Measurements from ENCODE around the gene LLCFC1. TPM values are rescaled to one million over a fixed set of nuclear protein-coding genes. Genes with fewer than 3 reads are reported as not detected.

The LLCFC1 gene
- total RNA-seq, 1 experiment from 2014 or later, result not detected

DNA sequence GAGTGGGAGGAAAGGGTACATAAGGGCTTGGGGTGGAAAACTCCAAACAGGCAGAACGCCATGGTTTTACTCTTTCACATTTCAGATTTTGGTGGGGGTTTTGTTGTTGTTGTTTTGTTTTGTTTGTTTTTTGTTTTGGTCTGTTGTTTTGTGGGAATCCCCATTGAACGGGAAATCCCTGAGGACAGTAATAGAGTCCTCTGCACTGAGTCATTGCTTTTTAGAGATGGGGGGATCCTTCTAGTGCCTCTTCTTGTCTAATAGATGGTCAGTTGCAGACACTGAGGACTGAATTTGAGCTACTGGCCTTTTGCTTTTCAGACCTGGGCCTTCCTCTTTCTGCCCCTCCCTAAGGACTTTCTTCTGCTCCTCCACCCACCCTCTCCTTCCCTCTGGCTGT lies 25.7 kb upstream of the LLCFC1 start:
- Histone ChIP-seq H3K27ac (ENCODE audit: low read length) (no peak overlapping the region), H3K9me3 (ENCODE audit: control insufficient read depth, insufficient read depth, low read depth, low read length) (no peaks in the 10 kb centered on the region), H3K4me3 (ENCODE audit: low read depth in 2 of 2, low read length in 2 of 2) (no peak overlapping the region), H3K27me3 (ENCODE audit: control insufficient read depth, insufficient read depth, low read length) (no peaks in the 10 kb centered on the region; the same call in 1 of the 2 replicates), H3K4me1 (ENCODE audit: control insufficient read depth, insufficient read depth, low read length) (no peaks in the 10 kb centered on the region), H3K36me3 (ENCODE audit: control insufficient read depth, insufficient read depth, low read length) (no peaks in the 10 kb centered on the region)
- ChIA-PET POLR2A (no interaction called here), CTCF (no interaction called here)
- no peak for TF ChIP-seq SIN3A (IDR thresholded peaks at IDR 0.05; ENCODE audit: borderline replicate concordance, insufficient read depth, low read depth, low read length)
- TF ChIP-seq, protein P1, sequence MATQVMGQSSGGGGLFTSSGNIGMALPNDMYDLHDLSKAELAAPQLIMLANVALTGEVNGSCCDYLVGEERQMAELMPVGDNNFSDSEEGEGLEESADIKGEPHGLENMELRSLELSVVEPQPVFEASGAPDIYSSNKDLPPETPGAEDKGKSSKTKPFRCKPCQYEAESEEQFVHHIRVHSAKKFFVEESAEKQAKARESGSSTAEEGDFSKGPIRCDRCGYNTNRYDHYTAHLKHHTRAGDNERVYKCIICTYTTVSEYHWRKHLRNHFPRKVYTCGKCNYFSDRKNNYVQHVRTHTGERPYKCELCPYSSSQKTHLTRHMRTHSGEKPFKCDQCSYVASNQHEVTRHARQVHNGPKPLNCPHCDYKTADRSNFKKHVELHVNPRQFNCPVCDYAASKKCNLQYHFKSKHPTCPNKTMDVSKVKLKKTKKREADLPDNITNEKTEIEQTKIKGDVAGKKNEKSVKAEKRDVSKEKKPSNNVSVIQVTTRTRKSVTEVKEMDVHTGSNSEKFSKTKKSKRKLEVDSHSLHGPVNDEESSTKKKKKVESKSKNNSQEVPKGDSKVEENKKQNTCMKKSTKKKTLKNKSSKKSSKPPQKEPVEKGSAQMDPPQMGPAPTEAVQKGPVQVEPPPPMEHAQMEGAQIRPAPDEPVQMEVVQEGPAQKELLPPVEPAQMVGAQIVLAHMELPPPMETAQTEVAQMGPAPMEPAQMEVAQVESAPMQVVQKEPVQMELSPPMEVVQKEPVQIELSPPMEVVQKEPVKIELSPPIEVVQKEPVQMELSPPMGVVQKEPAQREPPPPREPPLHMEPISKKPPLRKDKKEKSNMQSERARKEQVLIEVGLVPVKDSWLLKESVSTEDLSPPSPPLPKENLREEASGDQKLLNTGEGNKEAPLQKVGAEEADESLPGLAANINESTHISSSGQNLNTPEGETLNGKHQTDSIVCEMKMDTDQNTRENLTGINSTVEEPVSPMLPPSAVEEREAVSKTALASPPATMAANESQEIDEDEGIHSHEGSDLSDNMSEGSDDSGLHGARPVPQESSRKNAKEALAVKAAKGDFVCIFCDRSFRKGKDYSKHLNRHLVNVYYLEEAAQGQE (IDR thresholded peaks at IDR 0.05; ENCODE audit: insufficient read depth in 1 of 2, low read depth in 2 of 2, low read length in 1 of 2), result no peak
- no peak for TF ChIP-seq TCF7L2 (IDR thresholded peaks at IDR 0.05; ENCODE audit: low read depth, low read length)
- TF ChIP-seq, protein P2, sequence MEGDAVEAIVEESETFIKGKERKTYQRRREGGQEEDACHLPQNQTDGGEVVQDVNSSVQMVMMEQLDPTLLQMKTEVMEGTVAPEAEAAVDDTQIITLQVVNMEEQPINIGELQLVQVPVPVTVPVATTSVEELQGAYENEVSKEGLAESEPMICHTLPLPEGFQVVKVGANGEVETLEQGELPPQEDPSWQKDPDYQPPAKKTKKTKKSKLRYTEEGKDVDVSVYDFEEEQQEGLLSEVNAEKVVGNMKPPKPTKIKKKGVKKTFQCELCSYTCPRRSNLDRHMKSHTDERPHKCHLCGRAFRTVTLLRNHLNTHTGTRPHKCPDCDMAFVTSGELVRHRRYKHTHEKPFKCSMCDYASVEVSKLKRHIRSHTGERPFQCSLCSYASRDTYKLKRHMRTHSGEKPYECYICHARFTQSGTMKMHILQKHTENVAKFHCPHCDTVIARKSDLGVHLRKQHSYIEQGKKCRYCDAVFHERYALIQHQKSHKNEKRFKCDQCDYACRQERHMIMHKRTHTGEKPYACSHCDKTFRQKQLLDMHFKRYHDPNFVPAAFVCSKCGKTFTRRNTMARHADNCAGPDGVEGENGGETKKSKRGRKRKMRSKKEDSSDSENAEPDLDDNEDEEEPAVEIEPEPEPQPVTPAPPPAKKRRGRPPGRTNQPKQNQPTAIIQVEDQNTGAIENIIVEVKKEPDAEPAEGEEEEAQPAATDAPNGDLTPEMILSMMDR (IDR thresholded peaks at IDR 0.05), result no peak
- TF ChIP-seq POLR2AphosphoS5 (IDR thresholded peaks at IDR 0.05; ENCODE audit: low read depth, low read length), result no peak
- DNase-seq (ENCODE audit: low read depth, low spot score), result no peak
- no peak for ATAC-seq
- in situ Hi-C loops (cut with HindIII; ENCODE audit: low pct_unique_long_range_greater_than_20kb, low sequenced_read_pairs) (no loop called here), intact Hi-C loops (cut with micrococcal nuclease; ENCODE audit: unreplicated experiment) (no loop called here)
- no TSS peak for BruUV-seq (replicated peaks)

DNA sequence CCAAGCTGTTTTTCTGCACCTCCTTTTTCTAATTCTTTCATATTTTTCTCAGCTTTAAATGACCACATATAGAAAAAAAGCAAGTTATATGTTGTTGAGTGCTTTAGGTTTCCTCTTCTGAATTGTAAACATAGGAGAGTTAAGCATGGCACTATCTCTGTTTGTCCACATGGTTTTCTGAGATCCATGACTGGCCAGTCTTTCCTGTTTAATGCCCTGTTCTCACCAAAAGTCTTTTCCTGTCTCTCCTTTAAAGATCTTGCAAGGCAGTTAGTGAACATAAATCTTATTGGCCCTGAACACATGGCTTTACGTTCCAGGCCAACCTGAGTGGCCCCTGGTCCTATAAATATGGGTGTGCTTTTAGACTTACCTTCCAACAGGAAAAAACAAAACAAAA lies 25.2 kb upstream of the LLCFC1 start:
- intact Hi-C loops (cut with micrococcal nuclease; ENCODE audit: unreplicated experiment), result no loop called here
- ATAC-seq, result no peak
- Histone ChIP-seq H3K27ac (ENCODE audit: low read length) (no peak overlapping the region), H3K9me3 (ENCODE audit: control insufficient read depth, insufficient read depth, low read depth, low read length) (no peaks in the 10 kb centered on the region), H3K36me3 (ENCODE audit: control insufficient read depth, insufficient read depth, low read length) (no peaks in the 10 kb centered on the region), H3K4me1 (ENCODE audit: control insufficient read depth, insufficient read depth, low read length) (no peaks in the 10 kb centered on the region), H3K4me3 (ENCODE audit: low read depth in 2 of 2, low read length in 2 of 2) (no peak overlapping the region), H3K27me3 (ENCODE audit: control insufficient read depth, insufficient read depth, low read length) (no peaks in the 10 kb centered on the region; the same call in 1 of the 2 replicates)
- no TSS peak for BruUV-seq (replicated peaks)
- DNase-seq (ENCODE audit: low read depth, low spot score), result no peak
- no peak for TF ChIP-seq POLR2AphosphoS5 (IDR thresholded peaks at IDR 0.05; ENCODE audit: low read depth, low read length)
- TF ChIP-seq SIN3A (IDR thresholded peaks at IDR 0.05; ENCODE audit: borderline replicate concordance, insufficient read depth, low read depth, low read length), result no peak
- TF ChIP-seq, protein P2 (IDR thresholded peaks at IDR 0.05), result no peak
- TF ChIP-seq, protein P1 (IDR thresholded peaks at IDR 0.05; ENCODE audit: insufficient read depth in 1 of 2, low read depth in 2 of 2, low read length in 1 of 2), result no peak
- TF ChIP-seq TCF7L2 (IDR thresholded peaks at IDR 0.05; ENCODE audit: low read depth, low read length), result no peak
- in situ Hi-C loops (cut with HindIII; ENCODE audit: low pct_unique_long_range_greater_than_20kb, low sequenced_read_pairs), result no loop called here
- ChIA-PET CTCF (no interaction called here), POLR2A (no interaction called here)

Measured in Panc1 (cell line).